T-cell (primary cell): ENCODE results near the gene PPP2R2B. TPM values are rescaled to one million over a fixed set of nuclear protein-coding genes. Genes with fewer than 3 reads are reported as not detected.
A peak's percentile ranks its signal among the peaks of the same experiment; 100 is the strongest.

Experiments
- ATAC-seq, 4 experiments: fragments of 200-7000 bp in 3 of 4; fragments of 150-1000 bp in 1 of 4; cut with Tn5 transposase; replicated peaks in 1 of 4; 1 replicate in 3 of 4; 2 replicates in 1 of 4; pipeline ENCODE4 v1.10.0; 2021; ENCODE audit warnings: moderate library complexity in 3 of 4, mild to moderate bottlenecking in 2 of 4, moderate number of reproducible peaks in 1 of 4
- CTCF ChIA-PET, 2 donors: fragments of 300-600 bp; sonication (Branson Sonifier 250); formaldehyde crosslinking; loops; one replicate each; lab custom pipeline; 2022; ENCODE audit warnings: antibody characterized with exemption in 2 of 2; lab: Charles Lee
- POLR2A ChIA-PET, 2 donors: fragments of 300-600 bp; sonication (Branson Sonifier 250); formaldehyde crosslinking; loops; one replicate each; lab custom pipeline; 2022; ENCODE audit warnings: antibody characterized with exemption in 2 of 2; lab: Charles Lee
- DNase-seq, 35 experiments: peaks; one replicate each; pipeline versions ENCODE4 v3.0.0 to v3.0.0-alpha.2; 2013 to 2023
- H3K27ac ChIP-seq: one replicate; pipeline ENCODE4 v1.5.1; 2013; ENCODE audit warnings: low read length
- H3K27me3 ChIP-seq, 2 experiments: replicated peaks in 1 of 2; 1 replicate in 1 of 2; 2 replicates in 1 of 2; pipeline versions ENCODE4 v1.6.1 to v1.7.0; 2013; ENCODE audit warnings: low read length in 1 of 2, mixed read lengths in 1 of 2; ENCODE audit not compliant: control insufficient read depth in 2 of 2, insufficient read depth in 2 of 2; ENCODE audit errors: extremely low read depth in 1 of 2
- H3K36me3 ChIP-seq, 2 donors: 1 replicate in 1 of 2; 2 replicates in 1 of 2; pipeline versions ENCODE4 v1.6.1 to v1.7.0; 2013; ENCODE audit warnings: low read length in 1 of 2; ENCODE audit not compliant: control insufficient read depth in 2 of 2, insufficient read depth in 1 of 2; ENCODE audit errors: extremely low read depth in 1 of 2
- H3K4me1 ChIP-seq, 2 experiments: 1 replicate in 1 of 2; 2 replicates in 1 of 2; pipeline versions ENCODE4 v1.6.1 to v1.7.0; 2013; ENCODE audit warnings: low read length in 2 of 2, mixed read lengths in 1 of 2; ENCODE audit not compliant: insufficient read depth in 2 of 2, control insufficient read depth in 1 of 2; ENCODE audit errors: extremely low read depth in 1 of 2
- H3K4me3 ChIP-seq, 2 donors: 1 replicate in 1 of 2; 2 replicates in 1 of 2; pipeline versions ENCODE4 v1.5.1 to v1.7.0; 2013; ENCODE audit warnings: mild to moderate bottlenecking in 2 of 2, low read length in 1 of 2, moderate library complexity in 1 of 2; ENCODE audit not compliant: control insufficient read depth in 1 of 2; ENCODE audit errors: extremely low read depth in 1 of 2
- H3K9me3 ChIP-seq: 2 replicates; pipeline ENCODE4 v1.7.0; 2013
- H3K27ac Mint-ChIP-seq, 2 donors: one replicate each; pipeline ENCODE4 v1.8.0; 2020 to 2021; ENCODE audit warnings: mild to moderate bottlenecking in 2 of 2, mixed read lengths in 2 of 2
- H3K27me3 Mint-ChIP-seq, 2 donors: one replicate each; pipeline ENCODE4 v1.8.0; 2021 to 2022; ENCODE audit warnings: mixed read lengths in 2 of 2
- H3K36me3 Mint-ChIP-seq: one replicate; pipeline ENCODE4 v1.8.0; 2021; ENCODE audit warnings: mixed read lengths
- H3K4me1 Mint-ChIP-seq, 3 donors: one replicate each; pipeline ENCODE4 v1.8.0; 2020 to 2022; ENCODE audit warnings: mixed read lengths in 3 of 3, mild to moderate bottlenecking in 1 of 3
- H3K4me3 Mint-ChIP-seq, 3 donors: one replicate each; pipeline ENCODE4 v1.8.0; 2020 to 2022; ENCODE audit warnings: mild to moderate bottlenecking in 3 of 3, mixed read lengths in 3 of 3, moderate library complexity in 3 of 3
- H3K9me3 Mint-ChIP-seq, 3 donors: one replicate each; pipeline ENCODE4 v1.8.0; 2020 to 2022; ENCODE audit warnings: mixed read lengths in 3 of 3
- WGBS: methylation state at CpG from one replicate; pipeline ENCODE4 v1.1.5; 2013; ENCODE audit warnings: missing lambda C conversion rate; ENCODE audit not compliant: insufficient coverage; 5-methylcytosine and 5-hydroxymethylcytosine counted together
- total RNA-seq, 35 experiments: library from RNA in 6 of 35; stranded (reverse) in 6 of 35; fragments of 120-200 nt in 1 of 35; gene quantifications; one replicate each; pipeline versions ENCODE4 v1.2.1 to v1.2.4 and lab custom pipeline; 2013 to 2026

The PPP2R2B gene
- total RNA-seq, 5 donors from 2014 or later (not counting 1 experiment from before 2014, with no cell fraction given) = 1.5 to 10.6 (median 4.8) TPM

- Histone ChIP-seq H3K4me1 (peaks cover 21 to 33% of the 10 kb centered on the region in 2 experiments), H3K27me3 (no peaks in the 10 kb centered on the region), H3K36me3 (no peaks in the 10 kb centered on the region), H3K4me3 (no peak overlapping the region), H3K27ac (no peak overlapping the region), H3K9me3 (no peaks in the 10 kb centered on the region)
- peaks cover 49 to 67% (median 57%) of the 10 kb centered on the region in 3 donors for H3K4me1 Mint-ChIP-seq
- ChIA-PET POLR2A (no interaction called here), CTCF (no interaction called here)
- H3K9me3 Mint-ChIP-seq = peaks cover 0 to 5% (median 3%) of the 10 kb centered on the region in 3 donors
- peaks cover 0 to 4% of the 10 kb centered on the region in 2 donors for H3K27me3 Mint-ChIP-seq
- ATAC-seq (no peak), DNase-seq (no peak)
- H3K36me3 Mint-ChIP-seq = peaks cover 4% of the 10 kb centered on the region
- no peak overlapping the region for H3K4me3 Mint-ChIP-seq
- WGBS = no CpG with 5 or more reads among the region's 1 CpG
- no peak overlapping the region for H3K27ac Mint-ChIP-seq
These were observed 122.0 kb downstream of the PPP2R2B start for GRCh38 chr5:146756546-146756945.

GRCh38 chr5:146755793-146756192 lies 122.8 kb downstream of the PPP2R2B start:
- Histone ChIP-seq H3K9me3 (no peaks in the 10 kb centered on the region), H3K27me3 (no peaks in the 10 kb centered on the region), H3K27ac (no peak overlapping the region), H3K4me1 (peaks cover 27 to 39% of the 10 kb centered on the region in 2 experiments), H3K4me3 (no peak overlapping the region), H3K36me3 (no peaks in the 10 kb centered on the region)
- POLR2A ChIA-PET = no interaction called here
- 100% methylated on average over 1 of the region's 2 CpGs for whole genome bisulfite sequencing
- H3K27me3 Mint-ChIP-seq = peaks cover 0 to 4% of the 10 kb centered on the region in 2 donors
- peaks cover 0 to 5% (median 3%) of the 10 kb centered on the region in 3 donors for H3K9me3 Mint-ChIP-seq
- H3K36me3 Mint-ChIP-seq = peaks cover 4% of the 10 kb centered on the region
- no peak overlapping the region for H3K27ac Mint-ChIP-seq
- CTCF ChIA-PET = no interaction called here
- H3K4me1 Mint-ChIP-seq = peaks cover 56 to 74% (median 64%) of the 10 kb centered on the region in 3 donors
- ATAC-seq (no peak), DNase-seq (no peak)
- H3K4me3 Mint-ChIP-seq = no peak overlapping the region

GRCh38 chr5:146754621-146755020 lies 123.9 kb downstream of the PPP2R2B start:
- peak overlapping the region; percentile 96 to 97 for H3K27ac Mint-ChIP-seq
- no peaks in the 10 kb centered on the region for H3K27me3 ChIP-seq
- H3K27me3 Mint-ChIP-seq = peaks cover 0 to 4% of the 10 kb centered on the region in 2 donors
- H3K9me3 ChIP-seq = no peaks in the 10 kb centered on the region
- no peaks in the 10 kb centered on the region for H3K9me3 Mint-ChIP-seq
- H3K4me1 ChIP-seq = peaks cover 27 to 43% of the 10 kb centered on the region in 2 experiments
- no peak for DNase-seq
- POLR2A ChIA-PET = no interaction called here
- H3K4me3 ChIP-seq = no peak overlapping the region
- H3K36me3 Mint-ChIP-seq = peaks cover 4% of the 10 kb centered on the region
- H3K36me3 ChIP-seq = no peaks in the 10 kb centered on the region
- CTCF ChIA-PET = no interaction called here
- peaks cover 64 to 72% (median 65%) of the 10 kb centered on the region in 3 donors for H3K4me1 Mint-ChIP-seq
- no peak for ATAC-seq
- H3K4me3 Mint-ChIP-seq = peak overlapping the region in 1 of 3 donors; percentile 12
- peak overlapping the region; percentile 88 for H3K27ac ChIP-seq

GRCh38 chr5:146753641-146754040 lies 124.9 kb downstream of the PPP2R2B start:
- WGBS = no CpG with 5 or more reads among the region's 2 CpGs
- H3K4me1 ChIP-seq = peaks cover 27 to 43% of the 10 kb centered on the region in 2 experiments
- Mint-ChIP-seq H3K9me3 (peaks cover 0 to 5% (median 0%) of the 10 kb centered on the region in 3 donors), H3K27me3 (peaks cover 0 to 4% of the 10 kb centered on the region in 2 donors), H3K36me3 (peaks cover 4% of the 10 kb centered on the region), H3K4me1 (peaks cover 57 to 63% (median 58%) of the 10 kb centered on the region in 3 donors), H3K4me3 (peak overlapping the region in 1 of 3 donors; percentile 55), H3K27ac (peak overlapping the region; percentile 96 to 97)
- ATAC-seq (no peak), DNase-seq (peak in 1 of 35 experiments; percentile 36)
- ChIA-PET POLR2A (no interaction called here), CTCF (interaction anchor here in 1 of 2 donors (0.6 kb wide), 1 partner anchor 402 kb away, joined by 4 read pairs; no protein-coding TSS in a partner anchor)
- H3K36me3 ChIP-seq = no peaks in the 10 kb centered on the region
- H3K4me3 ChIP-seq = no peak overlapping the region
- no peaks in the 10 kb centered on the region for H3K27me3 ChIP-seq
- no peaks in the 10 kb centered on the region for H3K9me3 ChIP-seq
- H3K27ac ChIP-seq = peak overlapping the region; percentile 88

GRCh38 chr5:146751781-146752401 lies 126.7 kb downstream of the PPP2R2B start:
- ATAC-seq = peak; percentile 95 to 100 (median 100)
- H3K4me3 ChIP-seq = no peak overlapping the region
- Mint-ChIP-seq H3K27ac (peak overlapping the region; percentile 96 to 97), H3K36me3 (peaks cover 3% of the 10 kb centered on the region), H3K9me3 (peaks cover 0 to 8% (median 3%) of the 10 kb centered on the region in 3 donors), H3K27me3 (peaks cover 0 to 4% of the 10 kb centered on the region in 2 donors), H3K4me3 (peak overlapping the region; percentile 28 to 55 (median 47)), H3K4me1 (peaks cover 52 to 58% (median 56%) of the 10 kb centered on the region in 3 donors)
- H3K9me3 ChIP-seq = no peaks in the 10 kb centered on the region
- WGBS = 13% methylated on average over 3 of the region's 3 CpGs
- ChIA-PET POLR2A (no interaction called here), CTCF (no interaction called here)
- H3K27me3 ChIP-seq = no peaks in the 10 kb centered on the region
- peak; percentile 16 to 84 (median 64) for DNase-seq
- peaks cover 27 to 43% of the 10 kb centered on the region in 2 experiments for H3K4me1 ChIP-seq
- no peaks in the 10 kb centered on the region for H3K36me3 ChIP-seq
- peak overlapping the region; percentile 88 for H3K27ac ChIP-seq

GRCh38 chr5:146751054-146751453 lies 127.5 kb downstream of the PPP2R2B start:
- 100% methylated on average over 1 of the region's 3 CpGs for WGBS
- H3K4me1 ChIP-seq = peaks cover 27 to 43% of the 10 kb centered on the region in 2 experiments
- H3K27me3 ChIP-seq = no peaks in the 10 kb centered on the region
- H3K4me1 Mint-ChIP-seq = peaks cover 48 to 54% (median 51%) of the 10 kb centered on the region in 3 donors
- peak overlapping the region; percentile 96 to 97 for H3K27ac Mint-ChIP-seq
- no peak overlapping the region for H3K4me3 ChIP-seq
- peak overlapping the region in 1 of 3 donors; percentile 55 for H3K4me3 Mint-ChIP-seq
- DNase-seq = no peak
- no peaks in the 10 kb centered on the region for H3K36me3 Mint-ChIP-seq
- H3K9me3 Mint-ChIP-seq = peaks cover 0 to 8% (median 3%) of the 10 kb centered on the region in 3 donors
- ChIA-PET POLR2A (no interaction called here), CTCF (no interaction called here)
- no peaks in the 10 kb centered on the region for H3K36me3 ChIP-seq
- no peaks in the 10 kb centered on the region for H3K9me3 ChIP-seq
- no peak for ATAC-seq
- H3K27me3 Mint-ChIP-seq = no peaks in the 10 kb centered on the region
- peak overlapping the region; percentile 88 for H3K27ac ChIP-seq
